GM10266 (cell line): ENCODE data around the gene PIGR.

ENCODE experiments used
- DNase-seq: peaks from one replicate; pipeline ENCODE4 v3.0.0; 2012; ENCODE audit errors: extremely low spot score
- TF ChIP-seq, protein P1 (sequence below): IDR thresholded peaks from 2 replicates; pipeline ENCODE4 v1.5.1; 2012; ENCODE audit warnings: mild to moderate bottlenecking, low read depth; ENCODE audit not compliant: control insufficient read depth, insufficient read depth; ENCODE audit errors: missing control alignments

The PIGR gene

DNA sequence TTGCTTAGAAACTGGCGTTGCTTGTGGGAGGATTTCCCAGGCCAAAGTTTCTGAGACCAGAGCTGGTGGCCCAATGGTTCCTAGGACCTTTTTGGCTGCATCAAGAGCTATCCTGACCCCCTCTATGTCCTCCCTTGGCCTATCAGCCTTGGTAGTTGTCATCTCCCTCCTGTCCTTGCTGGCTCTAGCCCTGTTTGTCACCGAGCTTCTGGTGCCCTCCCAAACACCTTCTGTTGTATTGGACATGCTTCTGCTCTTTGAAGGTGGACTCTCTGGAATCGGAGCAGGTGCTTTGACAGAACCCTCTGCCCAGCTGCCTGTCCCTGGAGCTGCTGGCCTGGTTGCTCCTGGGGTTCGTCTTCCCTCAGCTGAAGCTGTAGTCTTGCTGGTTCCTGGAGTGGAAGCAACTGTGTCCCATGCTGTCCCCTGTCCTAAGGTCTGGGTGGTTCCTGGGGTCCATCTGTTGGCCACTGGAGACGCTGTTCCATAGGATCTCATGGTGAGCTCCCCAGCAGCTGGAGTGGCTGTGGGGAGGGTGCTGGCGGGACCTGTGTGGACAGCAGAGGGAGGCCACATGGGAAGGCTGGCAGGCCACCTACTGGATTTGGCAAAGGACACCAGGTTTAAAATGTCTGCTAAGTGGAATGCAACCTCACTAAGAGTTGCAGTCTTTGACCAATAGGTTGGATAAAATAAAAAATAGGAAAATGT lies 14.6 kb upstream of the PIGR start:
- TF ChIP-seq, protein P1, sequence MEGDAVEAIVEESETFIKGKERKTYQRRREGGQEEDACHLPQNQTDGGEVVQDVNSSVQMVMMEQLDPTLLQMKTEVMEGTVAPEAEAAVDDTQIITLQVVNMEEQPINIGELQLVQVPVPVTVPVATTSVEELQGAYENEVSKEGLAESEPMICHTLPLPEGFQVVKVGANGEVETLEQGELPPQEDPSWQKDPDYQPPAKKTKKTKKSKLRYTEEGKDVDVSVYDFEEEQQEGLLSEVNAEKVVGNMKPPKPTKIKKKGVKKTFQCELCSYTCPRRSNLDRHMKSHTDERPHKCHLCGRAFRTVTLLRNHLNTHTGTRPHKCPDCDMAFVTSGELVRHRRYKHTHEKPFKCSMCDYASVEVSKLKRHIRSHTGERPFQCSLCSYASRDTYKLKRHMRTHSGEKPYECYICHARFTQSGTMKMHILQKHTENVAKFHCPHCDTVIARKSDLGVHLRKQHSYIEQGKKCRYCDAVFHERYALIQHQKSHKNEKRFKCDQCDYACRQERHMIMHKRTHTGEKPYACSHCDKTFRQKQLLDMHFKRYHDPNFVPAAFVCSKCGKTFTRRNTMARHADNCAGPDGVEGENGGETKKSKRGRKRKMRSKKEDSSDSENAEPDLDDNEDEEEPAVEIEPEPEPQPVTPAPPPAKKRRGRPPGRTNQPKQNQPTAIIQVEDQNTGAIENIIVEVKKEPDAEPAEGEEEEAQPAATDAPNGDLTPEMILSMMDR, result no peak
- DNase-seq, result no peak

DNA sequence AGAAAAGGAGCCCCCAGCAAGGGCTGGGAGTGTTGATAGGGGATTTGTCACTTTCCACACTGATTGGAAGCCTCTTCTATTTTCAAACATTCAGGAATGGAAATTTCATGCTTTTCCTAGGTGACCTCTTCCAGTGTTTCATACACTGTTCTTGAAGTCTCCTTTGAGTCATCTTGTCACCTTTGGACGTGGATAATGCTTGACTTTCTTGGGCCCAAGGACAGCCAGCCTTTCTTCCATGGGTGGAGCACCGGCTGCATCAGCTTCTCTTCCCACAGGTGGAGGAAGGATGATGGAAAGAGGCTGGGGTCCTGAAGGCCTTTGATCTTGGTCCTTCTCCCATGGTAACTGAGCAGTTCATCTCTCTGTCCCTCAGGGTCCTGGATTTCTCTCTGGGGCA lies 11.9 kb upstream of the PIGR start:
- no peak for DNase-seq
- TF ChIP-seq, protein P1, result no peak

DNA sequence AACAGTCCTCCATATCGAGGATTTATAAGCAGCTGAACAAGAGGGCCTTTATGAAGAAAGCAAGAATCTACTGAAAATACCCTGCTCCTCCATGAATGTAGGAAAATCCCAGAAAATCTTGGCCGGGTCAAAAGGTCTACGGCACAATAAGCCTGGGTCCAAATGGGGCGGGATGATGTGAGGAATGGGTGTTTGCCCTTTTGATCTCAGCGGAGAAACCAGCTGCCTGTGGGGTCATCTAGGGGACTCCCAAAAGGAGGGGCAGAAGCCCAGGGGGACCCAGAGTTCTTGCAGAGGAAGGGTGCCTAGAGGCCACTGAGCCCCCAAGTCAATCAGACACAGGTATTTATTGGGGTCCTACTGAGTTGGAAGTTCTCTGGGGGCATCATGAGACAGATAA lies 11.4 kb upstream of the PIGR start:
- TF ChIP-seq, protein P1, result no peak

DNA sequence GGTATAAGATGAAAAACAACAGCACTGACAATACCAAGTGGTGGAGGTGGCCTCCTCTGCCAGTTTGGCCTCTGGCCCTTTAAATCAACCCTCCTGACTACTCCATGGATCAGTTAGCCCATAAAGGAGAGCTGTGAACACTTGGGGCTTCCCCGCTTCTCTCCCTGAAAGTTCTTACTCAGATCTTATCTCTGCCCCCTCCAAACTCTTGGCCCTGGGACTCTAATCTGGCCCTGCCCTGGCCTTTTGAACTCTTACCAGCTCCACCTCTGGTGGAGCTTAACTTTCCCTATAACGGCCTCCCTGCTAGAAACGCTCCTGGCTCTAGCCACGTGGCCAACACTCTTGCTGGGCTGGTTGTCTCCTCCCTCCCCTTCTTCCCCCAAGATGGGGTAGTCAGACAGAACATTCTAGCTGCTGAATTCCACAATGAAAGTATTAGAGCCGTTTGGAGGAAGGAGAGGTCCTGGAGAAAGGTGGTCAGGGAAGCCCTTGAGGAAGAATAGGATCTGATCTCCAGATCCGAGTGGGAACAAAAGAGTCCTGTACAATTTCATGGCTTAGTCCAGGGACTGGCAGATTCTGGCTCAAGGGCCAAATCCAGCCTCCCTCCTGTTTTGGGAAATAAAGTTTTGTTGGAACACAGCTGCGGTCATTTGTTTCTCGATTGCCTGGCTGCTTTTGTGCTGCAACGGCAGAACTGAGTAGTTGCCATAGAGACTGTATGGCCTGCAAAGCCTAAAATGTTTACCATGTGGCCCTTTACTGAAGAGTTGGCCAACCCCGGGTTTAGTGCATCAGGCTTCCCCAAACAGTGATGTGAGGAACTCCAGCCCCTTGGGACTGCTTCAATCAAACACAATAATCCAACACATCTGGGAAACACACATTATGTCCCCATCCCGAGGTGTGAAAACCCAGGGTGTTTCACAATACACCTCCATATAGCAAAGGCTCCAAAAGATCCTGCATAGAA lies 9.5 kb upstream of the PIGR start:
- TF ChIP-seq, protein P1, result no peak
- peak; percentile 44 for DNase-seq

More for the DNA sequence above, 11.4 kb upstream of the PIGR start:
- no peak for DNase-seq

DNA sequence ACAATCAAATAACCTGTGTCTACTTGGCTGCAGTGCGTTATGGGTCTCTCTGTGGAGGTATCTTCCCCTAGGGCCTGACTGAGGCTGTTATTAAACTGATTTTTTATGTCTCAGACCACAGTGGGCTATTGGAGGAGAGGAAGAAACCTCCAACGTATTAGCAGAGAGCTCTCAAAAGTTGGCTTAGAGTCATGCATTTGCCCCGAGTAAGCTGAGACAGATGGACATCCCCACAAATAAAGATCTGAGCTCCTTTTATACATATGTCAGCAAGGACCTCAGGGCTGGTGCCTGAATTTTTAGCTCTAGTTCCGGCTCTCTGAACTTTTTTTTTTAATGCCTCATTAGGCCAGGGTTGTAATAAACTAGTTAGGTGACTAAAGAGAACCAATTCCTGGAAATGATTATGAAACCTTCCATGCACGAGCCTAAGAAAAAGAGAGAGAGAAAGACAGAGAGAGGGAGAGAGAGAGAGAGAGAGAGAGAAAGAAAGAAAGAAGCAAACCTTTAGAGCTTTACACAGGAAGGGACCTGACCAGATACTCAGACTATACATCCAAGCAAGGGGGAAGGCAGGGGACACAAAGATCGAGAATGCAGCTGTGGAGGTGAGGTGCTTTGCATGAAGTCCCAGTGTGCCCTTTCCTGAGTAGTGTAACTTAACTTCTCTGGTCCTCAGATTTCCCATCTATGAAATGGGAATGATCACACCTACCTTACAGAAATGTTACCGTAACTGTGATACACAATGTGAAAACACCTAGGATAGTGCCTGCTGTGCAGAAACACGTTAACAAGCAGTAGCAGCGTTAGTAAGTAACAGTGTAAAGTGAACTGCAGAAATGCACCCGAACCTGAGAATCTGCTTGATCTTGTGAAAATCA lies 8.4 kb upstream of the PIGR start:
- TF ChIP-seq, protein P1, result no peak
- DNase-seq, result no peak

DNA sequence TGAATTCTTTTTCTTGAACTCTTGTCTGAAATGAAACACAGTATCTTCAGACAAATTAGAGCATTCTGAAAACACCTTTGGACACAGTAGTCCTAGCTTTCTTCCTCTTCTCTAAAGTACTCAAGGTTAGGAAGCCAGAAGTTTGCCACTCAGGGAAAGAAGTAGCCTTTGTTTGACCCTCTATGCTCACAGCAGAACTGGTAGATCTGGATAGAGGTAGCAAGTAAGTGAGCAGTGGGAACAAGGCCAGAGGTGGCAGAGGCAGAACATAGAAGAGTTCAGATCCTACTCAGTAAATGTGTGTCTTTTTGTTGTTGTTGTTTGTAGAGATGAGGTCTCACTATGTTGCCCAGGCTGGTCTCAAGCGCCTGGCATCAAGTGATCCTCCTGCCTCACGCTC lies 7.4 kb upstream of the PIGR start:
- DNase-seq, result no peak
- TF ChIP-seq, protein P1, result no peak
